LNCaP clone FGC (cell line): ENCODE data around the gene CACNA1E.
"Not testable (repeated sequence)": the region's sequence is repeated elsewhere in the genome, so short reads cannot be mapped to it uniquely, and the experiment has no call there.

ENCODE experiments used
- DNase-seq: peaks from one replicate; pipeline ENCODE4 v3.0.0-alpha.2; 2011; ENCODE audit warnings: low read depth
- H3K4me3 ChIP-seq: 2 replicates; pipeline ENCODE4 v1.5.1; 2011; ENCODE audit warnings: mild to moderate bottlenecking, low read depth, low read length, control low read depth
- TF ChIP-seq, protein P1 (sequence below): IDR thresholded peaks from 2 replicates; pipeline ENCODE4 v1.5.1; 2012; ENCODE audit warnings: mild to moderate bottlenecking; ENCODE audit not compliant: control insufficient read depth, insufficient read depth; ENCODE audit errors: extremely low read depth

CACNA1E gene

DNA sequence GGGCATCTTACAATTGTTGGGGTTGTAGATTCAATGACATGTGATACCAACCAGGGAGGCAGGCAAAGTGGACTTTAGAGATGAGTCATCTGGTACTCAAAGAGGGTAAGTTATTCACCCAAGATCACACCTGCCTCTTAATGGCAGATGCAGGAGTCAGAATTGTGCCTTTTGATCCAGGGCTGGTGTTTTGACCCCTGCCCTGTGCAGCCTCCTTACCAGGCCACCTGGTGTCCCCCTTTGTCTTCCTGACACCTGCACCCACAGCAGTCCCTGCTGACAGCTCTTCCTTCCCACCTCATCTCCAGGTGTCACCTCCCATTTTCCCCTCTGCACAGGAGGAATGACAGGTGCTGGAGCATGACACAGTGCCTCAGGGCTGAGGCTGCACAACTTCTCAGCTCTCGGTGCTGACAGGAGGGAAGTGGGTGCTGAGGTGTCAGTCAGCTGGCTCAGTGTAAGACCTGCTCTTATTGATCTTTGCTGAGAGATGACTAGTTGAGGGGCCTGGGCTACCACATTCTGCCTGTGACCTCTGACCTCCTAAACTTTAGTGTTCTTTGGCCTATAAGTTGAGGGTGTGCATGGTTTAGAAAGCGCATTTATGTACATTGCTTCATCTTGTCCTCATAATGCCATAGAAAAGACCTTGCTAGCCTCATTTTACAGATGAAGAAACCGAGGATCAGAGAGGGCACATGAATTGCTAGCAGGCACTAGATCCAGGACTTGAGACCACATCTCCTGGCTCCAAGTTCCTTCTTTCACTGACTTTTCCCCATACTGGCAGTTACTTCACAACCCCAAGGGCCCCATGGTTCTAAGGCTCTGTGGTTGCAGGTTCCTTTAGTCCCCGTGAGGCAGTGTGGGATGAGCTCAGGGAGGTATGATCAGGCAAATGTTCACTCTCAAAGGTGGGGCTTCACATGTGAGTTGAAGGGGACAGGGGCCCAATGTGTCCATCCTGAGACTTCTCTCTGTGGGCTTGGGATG lies 31.3 kb downstream of the CACNA1E start:
- no peak for DNase-seq
- TF ChIP-seq, protein P1, sequence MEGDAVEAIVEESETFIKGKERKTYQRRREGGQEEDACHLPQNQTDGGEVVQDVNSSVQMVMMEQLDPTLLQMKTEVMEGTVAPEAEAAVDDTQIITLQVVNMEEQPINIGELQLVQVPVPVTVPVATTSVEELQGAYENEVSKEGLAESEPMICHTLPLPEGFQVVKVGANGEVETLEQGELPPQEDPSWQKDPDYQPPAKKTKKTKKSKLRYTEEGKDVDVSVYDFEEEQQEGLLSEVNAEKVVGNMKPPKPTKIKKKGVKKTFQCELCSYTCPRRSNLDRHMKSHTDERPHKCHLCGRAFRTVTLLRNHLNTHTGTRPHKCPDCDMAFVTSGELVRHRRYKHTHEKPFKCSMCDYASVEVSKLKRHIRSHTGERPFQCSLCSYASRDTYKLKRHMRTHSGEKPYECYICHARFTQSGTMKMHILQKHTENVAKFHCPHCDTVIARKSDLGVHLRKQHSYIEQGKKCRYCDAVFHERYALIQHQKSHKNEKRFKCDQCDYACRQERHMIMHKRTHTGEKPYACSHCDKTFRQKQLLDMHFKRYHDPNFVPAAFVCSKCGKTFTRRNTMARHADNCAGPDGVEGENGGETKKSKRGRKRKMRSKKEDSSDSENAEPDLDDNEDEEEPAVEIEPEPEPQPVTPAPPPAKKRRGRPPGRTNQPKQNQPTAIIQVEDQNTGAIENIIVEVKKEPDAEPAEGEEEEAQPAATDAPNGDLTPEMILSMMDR = no peak
- no peak overlapping the region for H3K4me3 ChIP-seq

DNA sequence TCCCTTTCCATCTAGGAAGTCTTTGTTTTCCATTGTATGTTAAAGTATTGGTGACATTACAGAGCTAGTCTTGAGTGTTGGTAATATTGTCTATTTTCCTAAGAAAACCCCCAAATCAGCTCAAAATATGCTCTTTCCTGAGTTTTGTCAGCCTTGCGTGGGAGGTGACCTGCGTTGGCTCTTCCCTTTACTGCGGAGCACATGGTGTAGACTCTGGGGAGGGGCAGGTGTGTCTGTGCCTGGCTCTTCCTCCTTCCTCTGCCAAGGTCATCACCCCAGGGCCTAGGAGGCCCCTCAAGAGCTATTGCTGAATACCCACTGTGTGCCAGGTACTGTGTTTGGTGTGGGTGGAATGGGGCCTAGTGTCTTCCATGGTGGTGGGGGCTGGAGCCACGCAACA lies 33.4 kb downstream of the CACNA1E start:
- no peak overlapping the region for H3K4me3 ChIP-seq
- TF ChIP-seq, protein P1 = no peak
- no peak for DNase-seq

DNA sequence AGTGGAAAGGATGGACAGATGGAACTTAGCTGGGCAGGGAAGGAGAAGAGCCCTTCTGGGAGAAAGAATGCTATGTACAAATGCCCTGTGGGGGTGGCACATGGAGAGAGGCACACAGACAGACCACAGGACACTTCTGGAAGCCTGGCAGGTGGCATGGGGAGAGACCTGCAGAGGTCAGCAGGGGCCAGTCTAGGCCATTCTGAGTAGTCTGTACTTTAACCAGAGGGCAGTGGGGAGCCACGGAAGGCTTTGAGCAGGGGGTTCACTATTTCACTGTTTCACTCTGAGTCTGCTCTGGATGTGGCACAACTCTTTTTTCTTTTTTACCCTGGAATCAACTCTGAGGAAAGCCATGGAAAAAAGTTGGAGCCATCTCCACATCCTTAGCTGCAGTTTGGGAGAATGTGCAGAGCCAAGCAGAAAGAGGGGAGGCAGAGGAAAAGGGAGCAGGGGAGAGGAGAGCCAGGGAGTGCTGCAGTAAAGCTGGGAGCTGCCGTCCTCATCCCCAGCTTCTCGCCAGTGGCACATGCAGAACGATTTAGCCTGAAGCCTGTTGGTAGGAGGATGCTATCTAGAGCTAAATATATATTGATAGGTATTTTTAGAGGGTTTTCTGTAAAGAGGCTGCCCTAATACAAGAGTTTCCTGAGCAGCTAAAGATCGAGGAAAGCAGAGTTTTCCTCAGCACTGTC lies 34.0 kb downstream of the CACNA1E start:
- no peak for DNase-seq
- H3K4me3 ChIP-seq = no peak overlapping the region
- TF ChIP-seq, protein P1 = no peak

DNA sequence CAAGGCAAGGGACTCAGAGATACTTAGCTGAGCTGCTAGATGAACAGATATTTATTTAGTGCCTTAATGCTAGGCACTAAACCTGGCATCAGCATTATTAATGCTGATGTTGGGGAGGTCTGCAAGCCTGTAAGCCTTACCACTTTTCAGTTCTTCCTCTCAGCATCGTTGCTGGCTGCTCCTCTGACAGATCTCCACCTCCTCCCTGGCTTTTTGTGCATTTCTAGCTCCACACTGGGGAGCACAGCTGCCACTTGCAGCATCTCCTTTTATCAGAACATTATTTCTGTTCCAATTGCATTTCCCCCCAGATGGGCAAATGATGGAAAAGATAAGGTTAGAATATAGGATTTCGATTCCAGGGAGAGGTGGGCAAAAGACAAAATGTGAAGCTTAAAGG lies 34.8 kb downstream of the CACNA1E start:
- H3K4me3 ChIP-seq = no peak overlapping the region
- TF ChIP-seq, protein P1 = no peak
- no peak for DNase-seq

DNA sequence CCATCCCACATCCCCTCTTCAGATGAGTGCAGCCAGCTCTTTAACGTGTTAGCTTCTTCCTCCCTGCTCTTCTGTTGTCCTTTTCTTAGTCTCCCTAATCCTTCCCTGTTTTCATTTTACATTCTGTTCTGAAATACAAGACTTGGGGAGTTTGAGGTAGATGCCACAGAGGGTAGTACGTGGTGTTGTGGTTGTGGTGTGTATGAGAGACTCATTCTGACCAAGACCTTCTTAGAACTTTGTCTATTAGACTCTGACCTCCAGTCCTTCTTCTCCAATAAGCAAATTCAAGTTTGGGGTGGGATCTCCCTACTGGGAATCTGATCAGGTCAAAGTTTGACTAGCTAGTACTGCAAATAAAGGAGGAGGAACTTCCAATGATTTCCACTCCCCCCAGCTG lies 39.5 kb downstream of the CACNA1E start:
- TF ChIP-seq, protein P1 = no peak
- no peak for DNase-seq
- H3K4me3 ChIP-seq = no peak overlapping the region

DNA sequence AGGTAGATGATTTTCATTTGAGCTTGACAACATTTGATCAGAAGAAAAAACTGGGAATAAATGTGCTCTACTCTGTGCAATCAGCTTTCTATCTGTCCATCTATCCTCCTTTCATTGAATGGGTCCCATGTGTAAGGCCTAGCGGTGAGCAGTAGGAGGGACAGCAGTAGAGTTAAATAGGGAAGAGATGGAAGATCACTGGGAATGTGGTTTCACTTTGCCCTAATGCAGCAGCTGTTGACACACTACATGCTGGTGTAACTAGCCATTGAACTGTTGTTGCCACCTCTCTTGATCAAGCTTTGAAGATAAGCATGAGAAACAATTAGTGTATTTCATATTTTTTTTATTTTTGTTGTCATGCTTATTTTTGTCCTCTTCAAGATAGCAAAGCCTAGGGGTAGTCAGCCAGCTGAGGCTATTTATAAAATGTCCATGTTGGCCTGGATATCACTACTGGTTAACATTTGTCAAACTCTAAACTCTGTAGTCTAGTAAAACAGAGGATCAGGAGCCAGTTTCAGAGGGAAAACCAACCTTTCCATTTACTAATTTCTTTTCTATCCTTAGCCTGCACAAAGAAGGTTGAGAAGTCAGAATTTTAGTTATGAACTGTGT lies 41.9 kb downstream of the CACNA1E start:
- H3K4me3 ChIP-seq = no peak overlapping the region
- TF ChIP-seq, protein P1 = no peak
- DNase-seq = no peak

DNA sequence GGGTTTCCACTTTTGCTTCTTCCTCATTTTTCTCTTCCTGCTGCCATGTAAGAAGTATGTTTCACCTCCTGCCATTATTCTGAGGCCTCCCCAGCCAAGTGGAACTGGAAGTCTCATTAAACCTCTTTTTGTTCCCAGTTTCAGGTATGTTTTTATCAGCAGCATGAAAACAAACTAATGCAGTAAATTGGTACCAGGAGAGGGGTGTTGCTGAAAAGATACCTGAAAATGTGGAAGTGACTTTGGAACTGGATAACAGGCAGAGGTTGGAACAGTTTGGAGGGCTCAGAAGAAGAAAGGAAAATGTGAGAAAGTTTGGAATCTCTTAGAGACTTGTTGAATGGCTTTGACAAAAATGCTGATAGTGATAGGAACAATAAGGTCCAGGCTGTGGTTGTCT lies 44.9 kb downstream of the CACNA1E start:
- not testable (repeated sequence) for H3K4me3 ChIP-seq, DNase-seq
